SKM-1 (cell line): ENCODE data around the gene DPYSL5.
A peak's percentile ranks its signal among the peaks of the same experiment; 100 is the strongest.

Experiments
- DNase-seq: peaks from one replicate; lab custom pipeline; 2025; ENCODE audit not compliant: unreplicated experiment; lab: John Stamatoyannopoulos, UW

The DPYSL5 gene

GRCh38 chr2:26924731-26925099, 76.8 kb downstream of the DPYSL5 start:
- no peak for DNase-seq

- no peak for DNase-seq
Measured at GRCh38 chr2:26925100-26925791, 77.3 kb downstream of the DPYSL5 start.

- no peak for DNase-seq
Measured at GRCh38 chr2:26927221-26927620, 79.3 kb downstream of the DPYSL5 start.

GRCh38 chr2:26932974-26933373, 85.0 kb downstream of the DPYSL5 start:
- no peak for DNase-seq

- DNase-seq = no peak
Measured at GRCh38 chr2:26933431-26934334, 85.8 kb downstream of the DPYSL5 start.

GRCh38 chr2:26934335-26934724, 86.4 kb downstream of the DPYSL5 start:
- DNase-seq = no peak

GRCh38 chr2:26934985-26935384, 87.1 kb downstream of the DPYSL5 start:
- DNase-seq = no peak

- DNase-seq = no peak
Measured at GRCh38 chr2:26936855-26937254, 88.9 kb downstream of the DPYSL5 start.

GRCh38 chr2:26938399-26939118, 90.6 kb downstream of the DPYSL5 start:
- no peak for DNase-seq

GRCh38 chr2:26940001-26940400, 92.1 kb downstream of the DPYSL5 start:
- DNase-seq = no peak

- DNase-seq = no peak
Measured at GRCh38 chr2:26941486-26941885, 93.6 kb downstream of the DPYSL5 start.

- DNase-seq = peak; percentile 21
Measured at GRCh38 chr2:26942543-26943295, 94.8 kb downstream of the DPYSL5 start.

- no peak for DNase-seq
Measured at GRCh38 chr2:26945991-26946750, 98.2 kb downstream of the DPYSL5 start.

- peak; percentile 8 for DNase-seq
Measured at GRCh38 chr2:26946841-26947784, 99.2 kb downstream of the DPYSL5 start.

- no peak for DNase-seq
Measured at GRCh38 chr2:26948800-26949199, 100.9 kb downstream of the DPYSL5 start.

GRCh38 chr2:26950246-26950645, 102.3 kb downstream of the DPYSL5 start:
- no peak for DNase-seq

- DNase-seq = no peak
Measured at GRCh38 chr2:26951236-26951635, 103.3 kb downstream of the DPYSL5 start.

GRCh38 chr2:26952374-26952773, 104.4 kb downstream of the DPYSL5 start:
- DNase-seq = no peak

GRCh38 chr2:26954135-26954534, 106.2 kb downstream of the DPYSL5 start:
- no peak for DNase-seq
